Liver (tissue), 9 donors: ENCODE data around the gene ALCAM. TPM values are rescaled to one million over a fixed set of nuclear protein-coding genes. Genes with fewer than 3 reads are reported as not detected.

Source experiments
- DNase-seq: peaks from one replicate; pipeline ENCODE4 v3.0.0-alpha.2; 2017; ENCODE audit warnings: low spot score
- H3K27ac ChIP-seq, 2 donors: one replicate each; pipeline ENCODE4 v1.7.0; 2013; ENCODE audit warnings: inconsistent platforms in 2 of 2, low read length in 2 of 2, control low read depth in 1 of 2, low read depth in 1 of 2, mild to moderate bottlenecking in 1 of 2
- H3K27me3 ChIP-seq, 4 donors: one replicate each; pipeline versions ENCODE4 v1.6.1 to v1.7.0; 2013; ENCODE audit warnings: low read length in 3 of 4, inconsistent platforms in 1 of 4, mild to moderate bottlenecking in 1 of 4, moderate library complexity in 1 of 4; ENCODE audit not compliant: control insufficient read depth in 4 of 4, insufficient read depth in 4 of 4
- H3K36me3 ChIP-seq, 4 donors: one replicate each; pipeline versions ENCODE4 v1.6.1 to v1.7.0; 2013; ENCODE audit warnings: low read length in 3 of 4, mild to moderate bottlenecking in 3 of 4, low read depth in 1 of 4, moderate library complexity in 1 of 4; ENCODE audit not compliant: control insufficient read depth in 4 of 4, insufficient read depth in 3 of 4
- H3K4me1 ChIP-seq, 4 donors: one replicate each; pipeline versions ENCODE4 v1.6.1 to v1.7.0; 2013; ENCODE audit warnings: low read length in 3 of 4, mild to moderate bottlenecking in 3 of 4, moderate library complexity in 1 of 4; ENCODE audit not compliant: control insufficient read depth in 4 of 4, insufficient read depth in 4 of 4
- H3K4me3 ChIP-seq, 3 donors: one replicate each; pipeline versions ENCODE4 v1.6.1 to v1.7.0; 2013; ENCODE audit warnings: low read length in 3 of 3, control low read depth in 1 of 3, low read depth in 1 of 3, mild to moderate bottlenecking in 1 of 3
- H3K9ac ChIP-seq, 2 donors: one replicate each; pipeline ENCODE4 v1.7.0; 2013; ENCODE audit warnings: low read length in 2 of 2, mild to moderate bottlenecking in 2 of 2, moderate library complexity in 2 of 2, control low read depth in 1 of 2, low read depth in 1 of 2
- H3K9me3 ChIP-seq, 4 donors: one replicate each; pipeline versions ENCODE4 v1.6.1 to v1.7.0; 2013; ENCODE audit warnings: low read length in 3 of 4; ENCODE audit not compliant: control insufficient read depth in 4 of 4
- ATF3 ChIP-seq: IDR thresholded peaks from 2 replicates; pipeline ENCODE4 v1.6.1; 2016; ENCODE audit warnings: antibody characterized with exemption
- CTCF ChIP-seq: fragments of 150-350 bp; IDR thresholded peaks from 2 replicates; pipeline ENCODE4 v1.5.1; 2017; ENCODE audit warnings: improper control_type of control experiment, low read depth, low read length; ENCODE audit not compliant: missing input control
- EGR1 ChIP-seq, 2 donors: IDR thresholded peaks; 2 replicates each; pipeline ENCODE4 v1.6.1; 2016 to 2018; ENCODE audit warnings: antibody characterized with exemption in 2 of 2, low read depth in 2 of 2
- FOXA1 ChIP-seq: IDR thresholded peaks from 2 replicates; pipeline ENCODE4 v1.6.1; 2016; ENCODE audit warnings: antibody characterized with exemption
- FOXA2 ChIP-seq: IDR thresholded peaks from 2 replicates; pipeline ENCODE4 v1.6.1; 2016; ENCODE audit warnings: antibody characterized with exemption
- GABPA ChIP-seq, 2 donors: IDR thresholded peaks in 1 of 2; conservative IDR thresholded peaks in 1 of 2; 2 replicates each; pipeline ENCODE4 v1.6.1; 2016; ENCODE audit warnings: antibody characterized with exemption in 2 of 2, mild to moderate bottlenecking in 1 of 2, moderate library complexity in 1 of 2
- HNF4A ChIP-seq, 2 donors: conservative IDR thresholded peaks; 2 replicates each; pipeline ENCODE4 v1.6.1; 2016; ENCODE audit warnings: antibody characterized with exemption in 2 of 2, mild to moderate bottlenecking in 2 of 2
- HNF4G ChIP-seq: IDR thresholded peaks from 2 replicates; pipeline ENCODE4 v1.6.1; 2016; ENCODE audit warnings: antibody characterized with exemption
- JUND ChIP-seq, 2 donors: IDR thresholded peaks; 2 replicates each; pipeline ENCODE4 v1.6.1; 2016; ENCODE audit warnings: antibody characterized with exemption in 2 of 2
- MAX ChIP-seq: IDR thresholded peaks from 2 replicates; pipeline ENCODE4 v1.6.1; 2016; ENCODE audit warnings: antibody characterized with exemption
- NR2F2 ChIP-seq: IDR thresholded peaks from 2 replicates; pipeline ENCODE4 v1.6.1; 2016; ENCODE audit warnings: antibody characterized with exemption
- RAD21 ChIP-seq, 2 donors: IDR thresholded peaks; 2 replicates each; pipeline ENCODE4 v1.6.1; 2016; ENCODE audit warnings: antibody characterized with exemption in 2 of 2, mild to moderate bottlenecking in 2 of 2
- REST ChIP-seq: IDR thresholded peaks from 2 replicates; pipeline ENCODE4 v1.6.1; 2016; ENCODE audit warnings: antibody characterized with exemption, mild to moderate bottlenecking
- RXRA ChIP-seq, 2 donors: IDR thresholded peaks; 2 replicates each; pipeline ENCODE4 v1.6.1; 2017 to 2018; ENCODE audit warnings: antibody characterized with exemption in 2 of 2, mild to moderate bottlenecking in 1 of 2
- SP1 ChIP-seq: IDR thresholded peaks from 2 replicates; pipeline ENCODE4 v1.6.1; 2018; ENCODE audit warnings: antibody characterized with exemption, mild to moderate bottlenecking
- TAF1 ChIP-seq: conservative IDR thresholded peaks from 2 replicates; pipeline ENCODE4 v1.6.1; 2016; ENCODE audit warnings: antibody characterized with exemption, mild to moderate bottlenecking
- YY1 ChIP-seq: IDR thresholded peaks from 2 replicates; pipeline ENCODE4 v1.6.1; 2016; ENCODE audit warnings: antibody characterized with exemption, mild to moderate bottlenecking
- ZBTB33 ChIP-seq: IDR thresholded peaks from 2 replicates; pipeline ENCODE4 v1.6.1; 2016; ENCODE audit warnings: antibody characterized with exemption
- WGBS: extraction: QIAGEN DNeasy Blood & Tissue Kit; methylation state at CpG from one replicate; pipeline ENCODE4 v1.1.7; 2013; 5-methylcytosine and 5-hydroxymethylcytosine counted together
- polyA plus RNA-seq, 2 donors: library from polyadenylated mRNA; stranded (reverse) in 1 of 2; unstranded in 1 of 2; fragments of 200-250 nt in 1 of 2; fragments of >200 nt in 1 of 2; fragmentation: Nextera tagmentation in 1 of 2; extraction: Ambion mirVana in 1 of 2; gene quantifications; one replicate each; pipeline versions ENCODE4 v1.2.1 to v1.2.3, GENCODE V29; 2013 to 2015
- total RNA-seq, 2 donors: library from RNA; depleted of rRNA; stranded (reverse); fragments of >200 nt; gene quantifications; one replicate each; pipeline ENCODE4 v1.2.3, GENCODE V29; 2014
- donor health status: healthy.
- donor health status: healthy.
- donor health status: healthy.
- donor health status: healthy.
- donor health status: healthy.

The ALCAM gene
- total and polyA plus RNA-seq, 4 donors, result 14.2 to 62.0 (median 32.3) TPM

GRCh38 chr3:105553851-105554250, 187.1 kb downstream of the ALCAM start:
- WGBS, result 96% methylated on average over 3 of the region's 3 CpGs
- no peak for TF ChIP-seq HNF4G
- TF ChIP-seq RXRA (IDR thresholded peaks at IDR 0.05), result no peak
- no peak for TF ChIP-seq SP1
- no peak for TF ChIP-seq GABPA (IDR thresholded peaks at IDR 0.05 in 1 of 2, conservative IDR thresholded peaks at IDR 0.05 in 1 of 2)
- TF ChIP-seq MAX, result no peak
- TF ChIP-seq YY1, result no peak
- no peak for TF ChIP-seq JUND (IDR thresholded peaks at IDR 0.05)
- TF ChIP-seq ATF3, result no peak
- no peak for TF ChIP-seq EGR1 (IDR thresholded peaks at IDR 0.05; ENCODE audit: low read depth in 2 of 2)
- TF ChIP-seq ZBTB33, result no peak
- TF ChIP-seq REST, result no peak
- no peak for TF ChIP-seq FOXA1
- no peak for TF ChIP-seq TAF1
- TF ChIP-seq HNF4A (conservative IDR thresholded peaks at IDR 0.05), result no peak
- TF ChIP-seq NR2F2, result no peak
- no peak for TF ChIP-seq CTCF
- TF ChIP-seq FOXA2, result no peak
- TF ChIP-seq RAD21 (IDR thresholded peaks at IDR 0.05), result no peak
- Histone ChIP-seq H3K4me3 (no peak overlapping the region), H3K9me3 (no peaks in the 10 kb centered on the region), H3K27ac (no peak overlapping the region), H3K4me1 (no peaks in the 10 kb centered on the region), H3K27me3 (no peaks in the 10 kb centered on the region), H3K9ac (no peak overlapping the region), H3K36me3 (peaks cover 0 to 39% (median 25%) of the 10 kb centered on the region in 4 donors)
- DNase-seq, result no peak
